H1 (cell line): ENCODE measurements around the gene MAML3. TPM values are rescaled to one million over a fixed set of nuclear protein-coding genes. Genes with fewer than 3 reads are reported as not detected.

Source experiments
- CTCF ChIA-PET: fragments of 300-600 bp; sonication (Branson Sonifier 250); formaldehyde crosslinking; loops from one replicate; lab custom pipeline; 2021; ENCODE audit not compliant: partially characterized antibody; lab: Charles Lee
- POLR2A ChIA-PET: fragments of 300-600 bp; sonication (Branson Sonifier 250); formaldehyde crosslinking; loops from one replicate; lab custom pipeline; 2021; ENCODE audit warnings: inconsistent platforms; ENCODE audit not compliant: partially characterized antibody; lab: Charles Lee
- DNase-seq, 2 experiments: peaks; one replicate each; pipeline versions ENCODE4 v3.0.0 to v3.0.0-alpha.2; 2010 to 2022; ENCODE audit warnings: low spot score in 2 of 2, low read depth in 1 of 2, mixed read lengths in 1 of 2
- FAIRE-seq: peaks from 2 replicates; lab custom pipeline; 2011; peaks lifted over from hg19 to GRCh38; lab: Jason Lieb, UNC
- H2AFZ ChIP-seq: 2 replicates; pipeline ENCODE4 v1.8.1; 2012; ENCODE audit warnings: low read length, inconsistent platforms
- H2AK5ac ChIP-seq: 2 replicates; pipeline ENCODE4 v1.6.1; 2013; ENCODE audit warnings: low read depth, low read length
- H2BK120ac ChIP-seq: replicated peaks from 2 replicates; pipeline ENCODE3; 2013; ENCODE audit warnings: low read depth, low read length, inconsistent platforms
- H2BK12ac ChIP-seq: 2 replicates; pipeline ENCODE4 v1.6.1; 2013; ENCODE audit warnings: low read depth, low read length
- H2BK15ac ChIP-seq: 2 replicates; pipeline ENCODE4 v1.6.1; 2013; ENCODE audit warnings: low read length
- H2BK20ac ChIP-seq: 2 replicates; pipeline ENCODE4 v1.6.1; 2013; ENCODE audit warnings: low read length
- H2BK5ac ChIP-seq: 2 replicates; pipeline ENCODE4 v1.6.1; 2013; ENCODE audit warnings: low read depth, low read length
- H3K14ac ChIP-seq: 2 replicates; pipeline ENCODE4 v1.6.1; 2013; ENCODE audit warnings: inconsistent platforms; ENCODE audit not compliant: insufficient read length
- H3K18ac ChIP-seq: 2 replicates; pipeline ENCODE4 v1.6.1; 2013; ENCODE audit warnings: low read length; ENCODE audit errors: extremely low read depth
- H3K23ac ChIP-seq: 2 replicates; pipeline ENCODE4 v1.6.1; 2013; ENCODE audit warnings: inconsistent platforms; ENCODE audit not compliant: insufficient read length
- H3K23me2 ChIP-seq: 2 replicates; pipeline ENCODE4 v1.6.1; 2013; ENCODE audit warnings: low read depth, low read length
- H3K27ac ChIP-seq: 2 replicates; pipeline ENCODE4 v1.6.1; 2011; ENCODE audit warnings: low read depth, low read length, inconsistent platforms
- H3K27me3 ChIP-seq, 4 experiments: replicated peaks in 1 of 4; 1 replicate in 1 of 4; 2 replicates in 3 of 4; pipeline versions ENCODE4 v1.6.1 to v1.8.1; 2011 to 2013; ENCODE audit warnings: low read length in 3 of 4, mild to moderate bottlenecking in 3 of 4, inconsistent platforms in 2 of 4, mixed read lengths in 2 of 4, moderate library complexity in 1 of 4; ENCODE audit not compliant: control insufficient read depth in 3 of 4, insufficient read depth in 3 of 4; ENCODE audit errors: extremely low read depth in 1 of 4
- H3K36me3 ChIP-seq, 4 experiments: 2 replicates each; pipeline versions ENCODE4 v1.6.1 to v1.8.1; 2011 to 2013; ENCODE audit warnings: mild to moderate bottlenecking in 4 of 4, low read length in 3 of 4, moderate library complexity in 2 of 4, control low read depth in 1 of 4, inconsistent platforms in 1 of 4; ENCODE audit not compliant: insufficient read depth in 4 of 4, control insufficient read depth in 2 of 4
- H3K4ac ChIP-seq: replicated peaks from 2 replicates; pipeline ENCODE3; 2013; ENCODE audit warnings: low read length, low read depth, mixed read lengths, inconsistent platforms; ENCODE audit not compliant: insufficient read length
- H3K4me1 ChIP-seq, 4 experiments: replicated peaks in 1 of 4; 1 replicate in 1 of 4; 2 replicates in 3 of 4; pipeline versions ENCODE4 v1.6.1 to v1.8.1; 2011 to 2013; ENCODE audit warnings: low read length in 3 of 4, inconsistent platforms in 2 of 4, mixed read lengths in 1 of 4; ENCODE audit not compliant: insufficient read depth in 4 of 4, control insufficient read depth in 3 of 4
- H3K4me2 ChIP-seq, 2 experiments: 2 replicates each; pipeline versions ENCODE4 v1.6.1 to v1.8.1; 2011 to 2013; ENCODE audit warnings: low read depth in 2 of 2, low read length in 2 of 2, control low read depth in 1 of 2, inconsistent platforms in 1 of 2, mild to moderate bottlenecking in 1 of 2; ENCODE audit not compliant: insufficient read depth in 1 of 2
- H3K4me3 ChIP-seq, 4 experiments: fragments of 200-600, 300-600 bp in 1 of 4; sonication (generic), shearing (Covaris generic), sonication (Bioruptor Twin) in 1 of 4; 2 replicates each; pipeline versions ENCODE4 v1.5.1 to v1.8.1; 2011 to 2016; ENCODE audit warnings: low read length in 4 of 4, low read depth in 3 of 4, control low read depth in 2 of 4, inconsistent platforms in 2 of 4, mild to moderate bottlenecking in 2 of 4, mixed read lengths in 1 of 4, moderate library complexity in 1 of 4; ENCODE audit not compliant: insufficient read depth in 2 of 4; ENCODE audit errors: extremely low read depth in 1 of 4
- H3K56ac ChIP-seq: replicated peaks from 2 replicates; pipeline ENCODE3; 2013; ENCODE audit warnings: low read depth, mild to moderate bottlenecking, mixed read lengths, low read length, inconsistent platforms; ENCODE audit not compliant: insufficient read length
- H3K79me1 ChIP-seq: 2 replicates; pipeline ENCODE4 v1.6.1; 2013; ENCODE audit warnings: low read depth, low read length, control low read depth
- H3K79me2 ChIP-seq, 2 experiments: 2 replicates each; pipeline versions ENCODE4 v1.6.1 to v1.8.1; 2012 to 2013; ENCODE audit warnings: low read length in 2 of 2, mild to moderate bottlenecking in 2 of 2, inconsistent platforms in 1 of 2; ENCODE audit not compliant: insufficient read depth in 2 of 2, control insufficient read depth in 1 of 2
- H3K9ac ChIP-seq, 4 experiments: replicated peaks in 1 of 4; 1 replicate in 1 of 4; 2 replicates in 3 of 4; pipeline versions ENCODE4 v1.6.1 to v1.8.1; 2011 to 2013; ENCODE audit warnings: low read depth in 3 of 4, low read length in 3 of 4, control low read depth in 2 of 4, mild to moderate bottlenecking in 2 of 4, moderate library complexity in 2 of 4, inconsistent platforms in 1 of 4; ENCODE audit errors: extremely low read depth in 1 of 4
- H3K9me3 ChIP-seq, 2 experiments: 2 replicates each; pipeline versions ENCODE4 v1.6.1 to v1.8.1; 2012 to 2013; ENCODE audit warnings: mild to moderate bottlenecking in 2 of 2, moderate library complexity in 2 of 2, control low read depth in 1 of 2, inconsistent platforms in 1 of 2, low read depth in 1 of 2, low read length in 1 of 2, mixed read lengths in 1 of 2; ENCODE audit not compliant: insufficient read depth in 2 of 2
- H4K20me1 ChIP-seq, 2 experiments: replicated peaks in 1 of 2; 2 replicates each; pipeline versions ENCODE3 to v1.8.1; 2011 to 2013; ENCODE audit warnings: inconsistent platforms in 2 of 2, low read length in 2 of 2, mild to moderate bottlenecking in 1 of 2; ENCODE audit not compliant: insufficient read depth in 2 of 2, control insufficient read depth in 1 of 2
- H4K5ac ChIP-seq: 2 replicates; pipeline ENCODE4 v1.6.1; 2013; ENCODE audit warnings: low read length, low read depth, mixed read lengths, inconsistent platforms; ENCODE audit not compliant: insufficient read length
- H4K8ac ChIP-seq: 2 replicates; pipeline ENCODE4 v1.8.0; 2013; ENCODE audit warnings: mild to moderate bottlenecking, moderate library complexity, low read length, inconsistent platforms; ENCODE audit not compliant: insufficient read depth; ENCODE audit errors: extremely low read depth
- H4K91ac ChIP-seq: replicated peaks from 2 replicates; pipeline ENCODE3; 2013; ENCODE audit warnings: low read length, mixed read lengths, inconsistent platforms; ENCODE audit not compliant: insufficient read length
- BRCA1 ChIP-seq: IDR thresholded peaks from 2 replicates; pipeline ENCODE4 v1.6.1; 2012; ENCODE audit warnings: low read depth, low read length, improper control_type of control experiment
- SP2 ChIP-seq: IDR thresholded peaks from 2 replicates; pipeline ENCODE4 v1.6.1; 2012; ENCODE audit warnings: mild to moderate bottlenecking, low read length, inconsistent platforms
- TAF7 ChIP-seq: optimal IDR thresholded peaks from 2 replicates; pipeline ENCODE3; 2011; ENCODE audit warnings: low read depth, mild to moderate bottlenecking, inconsistent platforms, low read length, moderate library complexity, borderline replicate concordance
- TBP ChIP-seq: IDR thresholded peaks from 2 replicates; pipeline ENCODE4 v1.6.1; 2011; ENCODE audit warnings: low read depth, low read length, improper control_type of control experiment
- WGBS, 2 experiments: shearing (Covaris generic) in 1 of 2; methylation state at CpG; one replicate each; pipeline versions ENCODE4 v1.1.6 to v1.1.7; 2013 to 2015; ENCODE audit warnings: low lambda C conversion rate in 2 of 2, mixed read lengths in 2 of 2, inconsistent platforms in 1 of 2, low coverage in 1 of 2, missing lambda C conversion rate in 1 of 2; ENCODE audit not compliant: insufficient replicate concordance in 2 of 2, insufficient coverage in 1 of 2, insufficient read length in 1 of 2; ENCODE audit errors: extremely low coverage in 1 of 2, missing lambda C conversion rate in 1 of 2; 5-methylcytosine and 5-hydroxymethylcytosine counted together
- polyA plus RNA-seq, 7 experiments: library from polyadenylated mRNA; depleted of rRNA in 3 of 7; stranded (reverse) in 5 of 7; unstranded in 2 of 7; fragments of >200 nt in 5 of 7; fragments of 200-250 nt in 2 of 7; gene quantifications; 1 replicate in 5 of 7; 2 replicates in 1 of 7; 4 replicates in 1 of 7; pipeline versions ENCODE4 v1.2.1 to v1.2.3, GENCODE V29; 2011 to 2013; ENCODE audit warnings: missing spikeins in 2 of 7, mixed read lengths in 2 of 7
- total RNA-seq: library from RNA; stranded (reverse); fragmentation: NEBNext Ultra II Directional; extraction: Animal tissue kit (Norgen Biotek cat#: 25700); gene quantifications from 2 replicates; pipeline ENCODE4 v1.2.1, GENCODE V29; 2021

MAML3 gene
- total and polyA plus RNA-seq, 2 of the 8 experiments (the other 6 are each of a cell fraction or from before 2014, with no cell fraction given), result 2.1 to 5.7 TPM

- Histone ChIP-seq H3K36me3 (no peaks in the 10 kb centered on the region), H3K4me2 (no peak overlapping the region), H4K91ac (no peak overlapping the region), H3K18ac (no peak overlapping the region), H3K27me3 (no peaks in the 10 kb centered on the region), H3K4me1 (peaks cover 0 to 14% (median 4%) of the 10 kb centered on the region in 4 experiments; a peak in 2 of 7 replicates), H4K8ac (no peak overlapping the region), H3K23me2 (no peaks in the 10 kb centered on the region), H4K5ac (no peak overlapping the region), H4K20me1 (no peaks in the 10 kb centered on the region), H3K79me1 (no peaks in the 10 kb centered on the region), H3K4ac (no peak overlapping the region), H2BK15ac (no peak overlapping the region), H3K79me2 (no peaks in the 10 kb centered on the region), H2BK20ac (no peak overlapping the region), H2BK5ac (no peak overlapping the region), H3K9me3 (no peaks in the 10 kb centered on the region)
- DNase-seq, result no peak
- 94% methylated on average over 2 of the region's 2 CpGs; no CpG with 5 or more reads in 1 of the 2 experiments for WGBS, 2 experiments
- CTCF ChIA-PET, result interaction anchor here (0.9 to 1.4 kb wide), 3 partner anchors 10 to 91 kb away, joined by 3 to 5 read pairs (median 3); no protein-coding TSS in a partner anchor
- TF ChIP-seq SP2 (no peak), BRCA1 (no peak), TBP (no peak), TAF7 (no peak)
- TF ChIP-seq, all 59 proteins: peak for 0
- H3K4me3 ChIP-seq, result no peak overlapping the region
- no peak overlapping the region for H3K27ac ChIP-seq
- H3K14ac ChIP-seq, result no peak overlapping the region
- H3K23ac ChIP-seq, result no peak overlapping the region
- POLR2A ChIA-PET, result no interaction called here
- no peak overlapping the region for H3K9ac ChIP-seq
- H2BK12ac ChIP-seq, result no peak overlapping the region
- no peak for FAIRE-seq
- H3K56ac ChIP-seq, result no peak overlapping the region
- no peak overlapping the region for H2AK5ac ChIP-seq
- no peak overlapping the region for H2AFZ ChIP-seq
- no peak overlapping the region for H2BK120ac ChIP-seq
These were observed 309.9 kb downstream of the MAML3 start for GRCh38 chr4:139844057-139844456.
